Stomach (tissue), 4 donors: ENCODE data around the gene CBX4.

Experiments used
- CTCF ChIP-seq, 7 experiments: fragments of 450-650 bp in 4 of 7; fragments of 200-600 bp in 3 of 7; sonication (generic) in 3 of 7; IDR thresholded peaks; one replicate each; pipeline ENCODE4 v1.5.1; 2016 to 2019; ENCODE audit warnings: antibody characterized with exemption in 7 of 7, control low read depth in 2 of 7, mild to moderate bottlenecking in 1 of 7
- EP300 ChIP-seq: sonication (generic); formaldehyde crosslinking; IDR thresholded peaks from one replicate; pipeline ENCODE4 v1.6.1; 2017; ENCODE audit warnings: antibody characterized with exemption
- POLR2A ChIP-seq, 4 donors: fragments of 450-650 bp; IDR thresholded peaks; one replicate each; pipeline ENCODE4 v1.6.1; 2016; ENCODE audit warnings: antibody characterized with exemption in 4 of 4, control low read depth in 2 of 4, mild to moderate bottlenecking in 1 of 4, moderate library complexity in 1 of 4
- POLR2AphosphoS5 ChIP-seq, 3 donors: sonication (generic); formaldehyde crosslinking; IDR thresholded peaks; one replicate each; pipeline ENCODE4 v1.6.1; 2016; ENCODE audit warnings: antibody characterized with exemption in 3 of 3

- no peak for TF ChIP-seq POLR2AphosphoS5 (IDR thresholded peaks at IDR 0.05)
- TF ChIP-seq EP300: no peak
- no peak for TF ChIP-seq CTCF (IDR thresholded peaks at IDR 0.05)
- no peak for TF ChIP-seq POLR2A (IDR thresholded peaks at IDR 0.05)
These were observed 21.0 kb downstream of the CBX4 start for GRCh38 chr17:79818026-79818758.
